Activated T-helper 1 cell treated with Interleukin-2 at 50 U/mL for 16 hours (primary cell): Measurements from ENCODE around the gene RASGRF2.
"Not testable (repeated sequence)": the region's sequence is repeated elsewhere in the genome, so short reads cannot be mapped to it uniquely, and the experiment has no call there.

Experiments used
- DNase-seq: peaks from one replicate; pipeline ENCODE4 v3.0.0-alpha.2; 2020; ENCODE audit warnings: low read depth

RASGRF2 gene

DNA sequence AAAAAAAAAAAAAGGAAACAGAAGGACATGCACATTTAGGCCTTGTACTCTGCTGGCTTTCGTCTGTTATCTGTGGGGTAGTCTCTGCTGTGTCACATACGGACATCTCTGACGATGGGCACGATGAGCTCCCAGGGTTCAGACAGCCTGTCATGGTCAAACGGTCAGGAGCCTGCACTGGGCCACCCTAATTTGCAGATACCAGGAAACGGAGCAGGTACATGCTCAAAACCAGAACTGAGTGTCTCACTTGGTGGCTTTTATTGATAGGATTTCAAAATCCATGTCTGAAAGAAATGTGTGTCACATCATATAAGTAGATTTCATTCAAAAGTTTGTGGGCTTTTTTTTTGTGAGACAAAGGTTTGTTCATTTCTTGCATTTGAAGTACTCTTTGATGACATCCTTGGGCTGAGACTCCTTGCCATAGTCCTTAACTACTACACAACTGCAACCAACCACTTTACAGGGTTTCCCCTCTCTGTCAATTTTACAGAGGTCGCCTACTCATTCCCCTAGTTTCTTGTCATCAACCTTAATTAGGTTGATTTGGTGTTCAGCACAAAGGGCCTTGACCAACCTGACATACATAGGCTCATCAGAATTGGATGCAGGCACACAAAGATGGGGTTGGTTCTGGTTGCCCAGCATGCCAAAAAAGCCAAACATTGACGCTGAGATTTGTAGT, 281.9 kb downstream of the RASGRF2 start:
- no peak for DNase-seq

DNA sequence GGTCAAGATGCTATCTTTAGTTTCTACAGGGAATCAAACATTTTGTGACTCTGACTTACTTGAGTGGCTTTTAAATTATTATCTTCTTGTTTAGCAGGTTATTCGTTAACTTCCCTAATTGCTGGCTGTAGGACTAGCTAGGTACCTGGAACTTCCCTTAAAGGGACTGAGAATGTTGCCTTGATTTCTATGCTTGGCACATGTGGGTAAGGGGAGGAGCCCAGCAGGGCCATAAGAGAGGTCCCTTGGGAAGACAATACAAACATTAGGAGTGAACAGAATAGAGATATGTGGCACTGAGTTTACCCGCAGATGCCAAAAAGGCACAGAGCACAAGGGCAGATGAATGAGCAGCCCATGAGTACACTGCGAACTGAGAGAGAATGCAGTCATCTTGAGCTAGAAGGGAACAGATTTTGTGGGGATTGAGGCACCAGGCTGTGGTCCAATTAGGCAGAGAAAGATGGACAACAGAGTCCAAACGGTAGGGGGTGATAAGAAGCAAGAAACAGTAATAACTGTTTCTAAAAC, 282.8 kb downstream of the RASGRF2 start:
- no peak for DNase-seq

DNA sequence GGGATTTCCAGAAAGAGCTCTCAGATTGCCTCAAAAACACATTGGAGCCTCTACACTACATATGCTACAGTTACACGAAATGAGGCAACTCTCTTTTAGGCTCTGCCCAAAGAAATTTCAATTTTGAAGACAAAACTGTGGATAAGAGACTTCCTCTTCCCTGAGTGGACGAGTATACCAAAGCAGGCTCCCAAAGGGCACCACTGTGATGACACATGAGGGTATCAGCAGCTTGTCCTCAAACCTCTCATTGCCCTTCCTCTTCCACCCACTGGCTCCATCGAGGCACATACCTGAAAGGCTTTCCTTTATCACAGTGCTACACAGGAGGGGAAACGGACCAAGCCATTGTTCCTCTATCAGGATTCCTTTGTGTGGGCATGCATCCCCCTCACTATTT, 284.3 kb downstream of the RASGRF2 start:
- no peak for DNase-seq

DNA sequence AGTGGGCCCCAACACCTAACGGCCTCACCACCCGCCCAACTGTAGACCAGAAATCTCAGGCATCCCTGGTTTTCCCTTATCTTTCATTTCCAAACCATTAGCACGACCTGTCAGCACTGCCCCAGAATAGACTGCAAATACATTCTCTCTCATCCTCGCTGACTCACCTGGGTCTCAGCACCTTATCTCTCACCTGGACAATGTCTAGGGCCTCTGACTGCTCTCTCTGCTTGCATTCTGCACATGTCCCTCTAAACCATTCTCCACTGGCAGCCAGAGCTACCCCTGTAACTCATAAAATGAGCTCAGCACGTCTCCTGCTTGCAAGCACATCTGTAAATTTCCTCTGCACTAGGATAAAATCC, 285.7 kb downstream of the RASGRF2 start:
- DNase-seq: no peak

DNA sequence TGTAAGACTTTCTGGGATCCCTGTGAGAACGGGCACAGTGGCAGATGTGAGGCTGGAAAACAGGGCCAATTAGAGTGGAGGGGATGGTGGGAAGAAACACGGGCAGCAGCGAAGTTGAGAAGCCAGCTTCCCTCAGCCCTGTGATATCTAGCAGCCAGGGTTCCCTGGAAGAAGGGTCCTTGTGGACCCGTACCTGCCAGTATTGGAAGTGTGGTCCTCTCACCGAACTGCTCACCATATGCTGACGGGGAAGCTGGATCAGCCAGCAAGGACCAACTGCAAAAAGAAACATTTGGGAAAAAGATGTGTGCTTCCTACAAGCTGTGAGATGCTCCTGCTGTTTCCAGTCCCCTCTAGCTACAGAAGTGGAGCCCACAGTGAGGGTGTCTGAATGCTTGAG, 286.5 kb downstream of the RASGRF2 start:
- DNase-seq: no peak

DNA sequence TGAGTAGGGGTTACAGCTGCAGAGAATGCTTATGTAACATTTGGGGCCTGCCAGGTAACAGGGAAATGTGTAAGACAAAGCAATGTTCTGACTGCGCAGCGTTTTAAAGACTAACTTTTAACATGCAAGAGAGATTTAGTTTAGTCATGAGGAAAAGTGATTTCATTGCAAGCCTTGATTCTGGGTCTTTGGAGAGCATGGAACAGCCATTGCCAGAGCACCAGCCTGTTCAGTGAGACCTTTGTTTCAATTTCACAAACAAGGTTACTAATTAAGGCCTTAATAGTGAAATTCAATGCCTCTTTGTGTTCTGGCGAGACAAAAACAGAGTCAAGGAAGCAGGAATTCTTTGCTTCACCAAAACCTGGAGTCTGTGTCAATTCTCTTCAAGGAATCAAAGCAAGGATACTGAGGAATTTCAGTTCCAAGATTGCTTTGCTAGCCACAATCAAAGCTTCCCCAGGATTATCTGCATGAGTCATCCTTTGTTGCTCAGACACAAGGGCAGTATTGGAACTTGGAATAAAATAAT, 287.3 kb downstream of the RASGRF2 start:
- DNase-seq: no peak

DNA sequence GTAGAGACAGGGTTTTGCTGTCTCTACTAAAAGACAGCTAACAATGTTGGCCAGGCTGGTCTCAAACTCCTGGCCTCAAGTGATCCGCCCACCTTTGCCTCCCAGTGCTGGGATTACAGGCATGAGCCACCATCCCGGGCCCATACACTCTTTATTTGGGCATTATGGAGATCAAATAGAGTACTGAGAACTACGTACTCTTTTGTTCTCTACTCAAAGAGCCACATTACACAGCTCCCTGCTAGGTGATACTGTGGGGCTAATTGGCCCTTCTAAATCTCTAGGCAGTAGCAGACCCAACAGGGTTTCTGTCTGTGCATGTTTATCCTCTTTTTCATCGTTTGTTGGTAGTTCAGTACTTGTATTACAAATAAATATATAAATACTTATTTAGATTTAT, 289.1 kb downstream of the RASGRF2 start:
- no peak for DNase-seq

DNA sequence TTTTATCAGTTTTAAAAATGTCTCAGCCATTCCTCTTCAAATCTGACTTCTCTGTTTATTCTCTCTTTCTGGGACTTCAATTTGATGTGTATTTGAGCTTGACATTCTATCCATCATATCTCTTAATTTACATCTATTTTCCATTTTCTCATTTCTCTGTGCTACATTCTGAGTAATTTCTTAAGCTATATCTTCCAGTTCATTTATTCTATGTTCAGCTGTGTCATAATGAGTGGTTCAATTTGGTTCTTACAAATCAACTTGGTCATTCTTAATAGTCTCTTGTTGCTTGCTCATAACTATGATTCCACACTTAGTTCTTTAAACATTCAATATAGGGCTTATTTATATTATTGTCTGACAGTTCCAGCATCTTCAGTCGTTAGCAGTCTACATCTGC, 289.8 kb downstream of the RASGRF2 start:
- no peak for DNase-seq

DNA sequence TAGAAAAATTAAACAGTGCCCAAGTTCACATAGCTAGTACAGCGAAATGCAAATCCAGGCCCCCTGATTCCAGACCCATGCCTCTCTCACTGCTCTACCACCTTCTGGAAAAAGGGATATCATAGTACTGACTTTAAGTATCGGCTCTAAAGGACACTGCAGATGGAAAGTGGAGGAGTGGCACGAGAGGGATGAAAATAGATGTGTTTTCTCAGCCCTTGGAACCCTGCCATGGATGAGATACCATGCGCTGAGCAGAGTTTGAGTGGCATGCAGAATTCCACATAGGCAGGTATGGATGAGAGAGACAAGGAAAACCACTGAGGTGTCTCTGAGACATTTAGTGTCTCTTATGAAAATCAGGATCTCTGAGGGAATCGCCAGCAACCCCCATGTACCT, 291.8 kb downstream of the RASGRF2 start:
- DNase-seq: no peak

DNA sequence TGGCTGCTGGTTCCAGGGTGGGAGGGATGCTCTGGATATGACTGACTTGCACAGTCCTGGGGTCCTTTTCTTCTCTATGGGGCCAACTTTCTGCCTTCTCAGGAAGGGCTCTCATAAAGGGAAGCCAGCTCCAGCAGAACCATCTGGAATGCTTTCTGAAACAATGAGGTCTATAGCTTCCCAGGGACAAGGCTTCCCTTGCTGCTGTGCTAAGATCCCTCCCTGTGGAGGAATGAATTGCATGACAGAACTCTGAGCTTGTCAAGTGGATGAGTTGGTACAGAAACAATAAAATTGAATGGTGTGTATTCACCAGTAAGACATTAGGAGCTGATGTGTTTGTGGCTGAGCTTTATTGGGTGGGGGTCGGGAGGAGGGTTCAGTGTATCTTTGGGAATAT, 292.7 kb downstream of the RASGRF2 start:
- DNase-seq: no peak

DNA sequence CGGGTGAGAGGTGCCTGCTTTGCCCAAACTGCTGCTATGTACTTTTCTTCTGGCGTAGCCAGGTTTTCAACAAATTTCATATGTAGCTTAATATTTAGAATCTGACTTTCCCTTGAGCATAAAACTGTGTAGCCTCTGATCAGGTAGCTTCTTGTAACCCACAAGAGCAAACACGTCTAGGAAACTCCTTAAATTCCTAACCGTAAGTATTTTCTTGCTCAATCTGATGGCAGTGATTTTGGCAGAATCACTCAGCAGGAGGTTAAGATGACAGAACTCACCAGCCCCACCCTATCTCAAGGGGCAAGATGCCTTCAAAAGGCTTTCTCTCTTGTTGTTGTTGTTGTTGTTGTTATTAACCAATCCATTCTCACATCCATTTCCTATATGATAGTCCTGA, 293.7 kb downstream of the RASGRF2 start:
- DNase-seq: no peak

DNA sequence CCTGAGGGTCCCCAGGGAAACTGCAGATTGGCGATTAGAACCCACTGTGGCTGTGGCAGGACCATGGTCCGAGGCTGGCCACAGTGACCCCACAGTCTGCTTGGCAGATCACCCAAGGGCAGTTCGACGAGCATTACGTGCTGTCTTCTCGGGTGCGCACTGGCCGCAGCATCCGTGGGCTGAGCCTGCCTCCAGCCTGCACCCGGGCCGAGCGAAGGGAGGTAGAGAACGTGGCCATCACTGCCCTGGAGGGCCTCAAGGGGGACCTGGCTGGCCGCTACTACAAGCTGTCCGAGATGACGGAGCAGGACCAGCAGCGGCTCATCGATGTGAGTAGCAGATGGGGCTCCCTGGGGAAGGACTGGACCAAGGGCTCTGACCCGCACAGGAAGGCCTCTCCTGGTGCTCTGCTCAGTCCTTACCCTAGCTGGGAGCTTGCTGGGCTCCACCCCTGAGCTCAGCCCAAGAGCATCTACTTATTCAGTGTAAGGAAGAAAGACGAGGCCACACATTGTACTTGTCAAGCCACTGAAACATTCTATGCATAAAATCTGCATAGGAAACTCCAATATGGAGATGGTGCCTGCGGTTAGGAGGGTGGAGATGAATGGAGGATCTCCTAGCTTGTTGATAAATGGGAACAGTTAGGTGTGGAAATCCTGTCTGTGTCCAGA, 294.9 kb downstream of the RASGRF2 start:
- no peak for DNase-seq

DNA sequence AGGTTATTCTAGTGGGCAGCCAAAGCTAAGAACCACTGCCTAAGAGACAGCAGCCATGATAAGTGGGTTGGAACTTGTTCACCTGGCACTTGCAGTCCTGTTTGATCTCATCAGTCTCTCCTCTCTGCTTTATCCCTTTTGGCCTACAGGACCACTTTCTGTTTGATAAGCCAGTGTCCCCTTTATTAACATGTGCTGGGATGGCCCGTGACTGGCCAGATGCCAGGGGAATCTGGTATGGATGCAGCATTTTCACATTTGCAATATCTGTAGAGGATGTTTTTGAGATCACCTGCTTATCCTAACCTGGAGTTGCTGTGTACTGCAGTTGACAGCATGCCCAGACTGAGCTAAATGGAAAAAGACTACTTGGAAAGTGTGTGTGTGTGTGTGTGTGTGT, 296.6 kb downstream of the RASGRF2 start:
- no peak for DNase-seq

DNA sequence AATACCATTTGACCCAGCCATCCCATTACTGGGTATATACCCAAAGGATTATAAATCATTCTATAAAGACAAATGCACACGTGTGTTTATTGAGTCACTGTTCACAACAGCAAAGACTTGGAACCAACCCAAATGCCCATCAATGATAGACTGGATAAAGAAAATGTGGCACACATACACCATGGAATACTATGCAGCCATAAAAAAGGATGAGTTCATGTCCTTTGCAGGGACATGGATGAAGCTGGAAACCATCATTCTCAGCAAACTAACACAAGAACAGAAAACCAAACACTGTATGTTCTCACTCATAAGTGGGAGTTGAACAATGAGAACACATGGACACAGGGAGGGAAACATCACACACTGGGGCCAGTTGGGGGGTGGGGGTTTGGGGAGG, 302.6 kb downstream of the RASGRF2 start:
- not testable (repeated sequence) for DNase-seq

DNA sequence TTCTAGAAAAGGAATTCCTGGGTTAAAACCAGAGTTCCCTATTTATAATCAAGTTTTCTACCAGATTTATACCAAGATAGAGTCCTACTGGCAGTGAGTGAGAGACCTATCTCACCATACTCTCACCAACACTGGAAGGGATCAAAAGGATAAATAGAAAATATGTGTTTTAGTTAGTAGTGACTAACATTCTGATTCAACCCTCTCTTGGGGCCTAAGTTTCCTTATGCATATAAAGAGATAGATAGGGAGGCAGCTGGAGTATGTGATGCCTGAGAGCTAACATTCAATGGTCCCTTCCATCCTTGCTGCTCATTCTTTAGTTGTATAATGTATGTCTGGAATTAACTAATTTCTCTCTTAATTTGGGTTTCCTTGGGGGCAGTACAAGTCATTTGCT, 304.9 kb downstream of the RASGRF2 start:
- no peak for DNase-seq

DNA sequence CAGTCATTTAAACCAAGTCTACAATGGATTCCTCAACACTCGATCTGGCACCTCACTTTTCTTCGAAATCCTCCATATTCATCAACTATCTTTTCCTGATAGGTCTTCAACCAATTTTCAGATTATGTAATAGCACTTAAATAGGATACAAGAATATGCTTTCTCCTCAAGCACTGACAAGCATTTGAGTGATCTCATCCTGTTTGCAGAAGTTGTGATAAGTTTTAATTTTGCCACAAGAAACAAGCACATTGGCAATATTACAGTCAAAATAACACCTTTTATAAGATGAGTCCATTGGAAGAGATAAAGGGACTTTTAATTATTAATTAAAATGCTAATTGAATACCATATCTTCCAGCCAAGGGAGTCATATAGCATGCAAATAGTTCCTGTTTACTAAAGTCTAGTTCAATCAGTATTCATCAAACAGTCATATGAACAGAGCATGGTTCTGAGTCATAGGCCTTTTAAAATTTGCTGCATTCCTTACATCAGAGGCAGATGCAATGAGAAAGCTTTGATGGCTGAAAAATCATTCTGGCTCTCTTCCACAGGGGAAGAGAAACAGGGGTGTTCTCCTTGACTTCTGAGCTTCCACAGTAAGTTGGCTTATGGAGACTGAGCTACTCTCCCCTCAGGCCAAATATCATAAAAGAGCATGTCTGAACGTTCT, 308.5 kb downstream of the RASGRF2 start:
- no peak for DNase-seq

DNA sequence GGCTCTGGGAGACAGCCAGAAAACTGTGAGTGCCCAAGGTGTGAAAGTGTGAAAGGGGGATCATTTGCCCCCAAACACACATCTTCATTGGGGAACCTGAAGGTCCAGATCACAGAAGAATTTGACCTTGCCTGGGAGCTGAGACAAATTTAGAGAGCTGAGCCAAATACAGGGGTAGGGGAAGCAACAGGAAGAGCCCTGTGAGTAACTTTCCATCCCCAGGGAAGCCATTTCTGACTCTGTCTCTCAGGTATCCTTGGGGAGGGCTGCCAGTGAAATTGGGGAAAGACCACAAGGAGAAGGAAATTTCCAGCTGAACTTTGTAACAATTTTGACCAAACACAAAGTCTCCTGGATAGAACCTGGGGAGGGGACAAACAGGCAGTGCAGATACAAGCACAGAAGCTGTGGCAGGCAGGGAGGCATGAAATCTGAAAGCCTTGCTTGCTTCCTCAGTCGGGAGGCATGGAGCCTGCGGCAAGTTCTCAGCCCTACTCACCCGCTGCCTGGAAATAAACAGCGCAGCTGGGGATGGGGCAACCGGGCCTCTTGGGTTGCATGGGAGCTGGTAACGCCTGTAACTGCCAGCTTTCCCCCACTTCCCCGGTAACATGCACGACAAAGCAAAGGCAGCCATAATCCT, 309.7 kb downstream of the RASGRF2 start:
- no peak for DNase-seq

DNA sequence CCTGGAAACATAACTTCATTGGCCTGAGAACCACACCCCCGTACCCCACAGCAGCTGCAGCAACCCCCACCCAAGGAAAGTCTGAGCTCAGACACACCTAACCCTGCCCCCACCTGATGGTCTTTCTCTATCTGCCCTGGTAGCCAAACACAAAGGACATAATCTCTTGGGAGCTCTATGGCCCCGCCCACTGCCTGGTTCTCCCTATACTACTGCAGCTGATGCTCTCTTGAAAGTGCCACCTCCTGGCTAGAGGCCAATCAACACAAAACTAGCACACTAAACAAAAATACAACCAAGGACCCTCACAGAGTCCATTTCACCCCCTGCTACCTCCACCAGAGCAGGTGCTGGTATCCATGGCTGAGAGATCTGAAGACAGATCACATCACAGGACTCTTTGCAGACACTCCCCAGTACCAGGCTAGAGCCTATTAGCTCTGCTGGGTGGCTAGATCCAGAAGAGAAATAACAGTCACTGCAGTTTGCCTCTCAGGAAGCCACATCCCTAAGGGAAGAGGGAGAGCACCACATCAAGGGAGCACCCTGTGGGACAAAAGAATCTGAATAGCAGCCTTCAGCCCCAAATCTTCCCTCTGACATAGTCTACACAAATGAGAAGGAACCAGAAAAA, 310.3 kb downstream of the RASGRF2 start:
- DNase-seq: not testable (repeated sequence)
